ENCODE results near the gene KNDC1.
"Not testable (repeated sequence)": the region's sequence is repeated elsewhere in the genome, so short reads cannot be mapped to it uniquely, and the experiment has no call there.

KNDC1 gene

DNA sequence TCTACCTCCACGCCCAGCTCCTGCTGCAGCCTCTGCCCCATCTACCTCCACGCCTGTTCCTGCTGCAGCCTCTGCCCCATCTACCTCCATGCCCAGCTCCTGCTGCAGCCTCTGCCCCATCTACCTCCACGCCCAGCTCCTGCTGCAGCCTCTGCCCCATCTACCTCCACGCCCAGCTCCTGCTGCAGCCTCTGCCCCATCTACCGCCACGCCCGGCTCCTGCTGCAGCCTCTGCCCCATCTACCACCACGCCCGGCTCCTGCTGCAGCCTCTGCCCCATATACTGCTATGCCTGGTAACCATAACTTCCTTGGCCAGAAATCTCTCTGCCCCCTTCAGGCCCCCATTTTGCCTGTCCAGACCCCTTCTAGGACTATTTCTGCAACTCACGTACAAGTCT is 105.0 kb downstream of the KNDC1 start:
- DNase-seq, result not testable (repeated sequence)

DNA sequence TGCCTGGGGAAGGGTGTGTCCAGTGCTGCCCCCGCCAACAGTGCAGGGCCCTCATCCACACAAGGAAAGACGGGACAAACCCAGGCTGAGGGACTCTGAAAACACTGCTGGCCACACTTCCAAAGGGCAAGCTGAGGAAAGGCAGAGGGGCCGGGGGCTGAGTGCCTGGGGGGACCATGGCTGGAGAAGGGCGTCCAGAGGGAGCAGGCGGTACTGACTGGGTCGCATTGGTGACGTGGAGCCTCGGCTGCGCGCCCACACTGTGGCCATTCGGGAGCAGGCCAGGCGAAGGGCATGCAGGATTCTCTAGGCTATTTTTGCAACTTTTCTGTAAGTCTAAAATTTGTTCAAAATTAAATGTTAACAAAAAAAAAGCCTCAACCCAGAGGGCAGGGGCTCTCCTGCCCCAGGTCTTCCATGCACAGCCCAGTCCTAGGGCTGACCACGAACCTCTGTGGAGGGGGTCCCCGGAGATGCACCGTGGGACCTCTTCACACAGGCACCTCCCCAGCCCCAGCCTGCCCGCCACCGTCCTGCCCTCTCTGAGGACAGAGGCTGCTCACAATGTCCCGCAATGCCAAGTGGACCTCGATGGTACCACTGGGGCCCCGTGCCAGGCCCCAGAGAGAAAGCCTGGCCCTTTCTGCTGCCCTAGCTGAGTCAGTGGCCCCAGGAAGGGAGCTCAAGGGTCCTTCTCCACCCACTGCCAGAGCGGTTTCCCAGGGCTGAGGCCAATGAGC is 106.2 kb downstream of the KNDC1 start:
- DNase-seq, result no peak

DNA sequence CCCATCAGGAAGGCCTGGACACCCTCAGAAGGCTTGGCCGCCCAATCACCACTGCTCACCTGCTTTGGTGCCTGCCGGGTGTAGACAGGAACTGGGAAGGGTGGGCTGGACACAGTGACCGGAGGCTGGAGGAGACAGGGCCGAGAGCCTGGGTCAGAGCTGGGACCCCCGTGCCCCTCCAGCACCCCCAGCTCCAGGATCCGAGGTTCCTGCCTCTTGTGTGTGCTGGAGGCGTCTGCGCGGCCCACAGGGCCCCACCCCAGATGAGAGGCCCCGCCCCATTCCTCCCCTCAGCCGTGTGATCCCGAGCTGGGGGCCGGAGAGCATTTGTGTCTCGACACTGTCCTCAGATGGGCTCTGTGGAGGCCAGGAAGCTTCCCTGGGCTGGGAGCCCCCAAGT is 107.3 kb downstream of the KNDC1 start:
- DNase-seq, result no peak

DNA sequence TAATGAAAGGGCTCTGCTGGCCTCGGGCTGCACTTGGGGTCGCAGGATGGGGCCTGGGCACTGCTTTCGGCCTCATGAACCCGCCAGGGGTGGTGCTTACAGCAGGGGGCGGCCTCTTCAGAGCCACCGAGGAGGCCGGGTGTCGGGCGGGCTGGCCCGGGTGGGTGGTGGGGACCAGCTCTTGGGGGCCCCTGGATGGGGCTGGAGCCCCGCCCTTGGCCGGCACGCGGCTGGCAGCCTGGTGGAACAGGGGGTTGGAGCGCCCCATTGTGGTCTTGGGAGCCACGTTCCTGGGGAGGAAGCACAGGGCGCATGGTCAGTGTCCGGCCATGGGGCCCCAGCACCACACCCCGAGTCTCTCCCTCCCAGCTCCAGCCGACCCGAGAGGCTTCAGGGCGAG is 107.8 kb downstream of the KNDC1 start:
- DNase-seq, result no peak

DNA sequence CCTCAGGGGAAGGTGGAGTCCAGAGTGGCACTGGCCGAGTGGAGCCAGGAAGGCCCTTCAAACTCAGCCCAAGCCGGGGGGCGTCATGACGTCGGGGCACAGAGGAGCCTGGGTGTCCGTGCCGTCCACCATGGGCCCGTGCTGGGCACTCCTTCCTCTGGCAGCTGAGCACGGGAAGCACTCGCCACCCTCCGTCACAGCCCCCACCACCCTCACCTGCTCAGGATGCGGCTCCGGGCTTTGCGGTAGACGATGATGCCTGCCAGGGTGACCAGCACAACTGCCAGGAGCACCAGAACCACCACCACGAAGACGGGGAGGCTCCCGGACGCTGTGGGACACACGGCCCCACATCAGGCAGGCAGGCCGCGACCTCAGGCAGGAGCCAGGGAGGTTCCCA is 108.5 kb downstream of the KNDC1 start:
- DNase-seq, result no peak

DNA sequence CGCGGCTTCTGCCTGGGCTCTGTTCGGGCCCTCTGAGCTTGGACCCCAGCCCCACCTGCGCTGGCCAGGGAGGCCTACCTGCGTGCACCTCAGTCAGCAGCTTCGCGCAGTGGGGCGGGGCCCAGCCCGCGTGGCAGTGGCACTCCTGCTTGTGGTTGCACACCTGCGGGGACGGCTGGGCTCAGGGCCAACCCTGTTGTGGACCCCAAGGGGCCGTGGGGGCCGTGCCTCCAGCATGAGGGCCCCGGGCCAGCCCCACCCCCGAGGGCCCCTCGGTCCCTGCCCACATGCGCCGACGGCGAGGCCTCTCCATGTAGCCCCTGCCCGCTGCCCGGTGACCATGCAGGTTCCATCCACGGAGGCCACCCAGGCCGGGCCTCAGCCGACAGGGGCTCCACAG is 109.3 kb downstream of the KNDC1 start:
- DNase-seq, result no peak

DNA sequence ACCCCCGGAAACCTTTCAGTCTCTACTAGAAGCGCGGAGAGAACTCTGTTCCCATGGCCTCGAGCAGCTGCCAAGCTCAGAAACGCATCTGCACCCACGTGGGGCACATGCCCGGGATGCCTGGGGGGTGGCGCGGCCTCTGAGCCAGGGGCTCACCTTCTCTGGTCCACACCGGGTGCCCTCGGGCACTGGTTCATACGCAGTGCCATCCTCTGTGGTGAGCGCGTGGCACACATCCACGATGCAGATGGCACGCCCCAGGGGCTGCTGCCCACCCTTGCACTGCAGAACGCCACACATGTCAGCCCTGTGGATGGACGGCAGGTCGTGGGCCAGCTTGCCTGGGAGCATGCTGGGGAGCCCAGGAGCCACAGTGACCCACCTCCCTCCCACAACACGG is 110.2 kb downstream of the KNDC1 start:
- DNase-seq, result no peak

DNA sequence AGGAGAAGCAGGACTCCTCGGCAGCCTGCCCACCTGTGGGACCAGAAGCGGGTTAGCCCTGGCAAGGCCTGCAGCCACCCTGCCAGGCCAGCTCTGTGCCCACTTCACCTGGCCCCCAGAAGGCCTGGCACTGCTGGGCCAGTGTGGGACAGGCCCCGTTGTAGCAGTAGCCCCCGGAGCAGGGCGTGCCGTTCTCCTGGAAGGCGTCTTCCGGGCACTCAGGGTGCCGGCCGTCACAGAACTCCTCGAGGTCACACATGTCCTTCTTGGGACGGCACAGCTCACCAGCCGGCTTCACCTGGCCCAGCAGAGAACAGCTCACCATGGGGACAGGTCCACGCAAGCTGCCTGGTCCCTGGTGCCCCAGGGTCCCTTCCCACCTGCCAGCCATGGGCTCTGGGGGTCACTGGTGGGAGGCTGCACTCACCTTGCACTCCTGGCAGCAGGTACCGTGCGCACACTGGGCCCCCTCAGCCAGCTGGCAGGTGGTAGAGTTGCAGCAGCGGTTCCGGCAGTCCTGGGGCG is 110.8 kb downstream of the KNDC1 start:
- DNase-seq, result no peak

DNA sequence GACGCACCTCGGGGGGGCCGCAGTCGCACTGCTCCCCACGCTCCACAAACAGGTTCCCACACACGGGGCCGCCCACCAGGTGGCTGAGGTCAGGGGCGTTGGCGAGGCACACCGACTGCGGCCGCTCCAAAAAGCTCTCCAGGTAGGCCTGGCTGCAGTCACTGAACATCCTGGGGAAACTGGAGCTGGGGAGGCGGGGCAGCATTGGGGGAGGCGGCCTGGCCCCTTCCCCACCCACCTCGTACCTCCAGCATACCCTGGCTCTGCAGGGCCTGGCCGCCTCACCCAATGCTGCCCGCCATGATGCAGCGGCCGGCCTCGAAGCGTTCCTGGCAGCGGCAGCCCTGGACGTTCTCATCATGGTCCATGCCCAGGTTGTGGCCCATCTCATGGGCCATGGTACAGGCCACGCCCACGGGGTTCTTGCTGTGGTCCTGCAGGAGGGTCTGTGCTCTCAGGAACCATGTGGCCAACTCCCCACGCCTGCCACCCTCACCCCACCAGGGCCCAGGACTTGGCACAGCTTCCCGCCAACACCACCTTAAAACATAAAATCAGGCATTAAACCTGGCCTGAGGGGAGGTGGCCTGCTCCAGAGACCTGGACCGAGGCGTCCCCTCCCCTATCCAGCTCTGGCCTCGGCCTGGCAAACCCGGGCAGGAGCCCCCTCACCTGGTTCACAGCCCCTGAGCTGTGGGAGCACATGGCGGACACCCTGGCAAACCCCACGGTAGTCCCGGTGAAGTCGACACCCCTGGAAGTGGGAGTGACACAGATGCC is 111.7 kb downstream of the KNDC1 start:
- no peak for DNase-seq

DNA sequence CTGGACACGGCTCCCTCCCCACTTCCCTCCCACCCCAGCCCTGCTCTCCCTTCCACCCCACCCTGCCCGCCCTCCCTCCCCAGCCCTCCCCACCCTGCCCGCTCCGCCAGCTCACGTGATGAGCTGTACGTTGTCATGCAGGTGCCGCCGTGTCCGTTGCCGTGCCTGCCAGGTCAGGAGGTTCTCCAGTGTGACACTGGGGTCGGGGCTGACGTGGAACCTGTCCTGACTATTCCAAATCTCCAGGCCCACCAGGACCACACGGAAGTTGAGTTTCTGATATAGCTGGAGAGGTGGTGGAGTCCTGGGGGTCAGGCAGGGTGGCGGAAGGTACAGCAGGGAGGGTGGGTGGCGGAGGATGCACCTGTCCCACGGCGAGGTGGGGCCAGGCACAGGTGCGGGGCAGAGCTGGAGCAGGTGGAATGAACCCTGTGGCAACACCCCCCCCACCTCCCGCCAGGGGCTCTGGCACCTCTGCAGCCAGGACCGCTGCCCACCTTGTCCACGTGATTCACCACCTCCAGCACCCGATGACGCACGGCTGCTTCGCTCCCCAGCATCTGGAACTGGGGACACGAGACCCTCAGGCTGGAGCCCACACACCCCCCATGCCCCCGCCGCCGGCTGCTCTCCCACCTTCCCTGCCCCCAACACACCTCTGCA is 112.4 kb downstream of the KNDC1 start:
- no peak for DNase-seq

DNA sequence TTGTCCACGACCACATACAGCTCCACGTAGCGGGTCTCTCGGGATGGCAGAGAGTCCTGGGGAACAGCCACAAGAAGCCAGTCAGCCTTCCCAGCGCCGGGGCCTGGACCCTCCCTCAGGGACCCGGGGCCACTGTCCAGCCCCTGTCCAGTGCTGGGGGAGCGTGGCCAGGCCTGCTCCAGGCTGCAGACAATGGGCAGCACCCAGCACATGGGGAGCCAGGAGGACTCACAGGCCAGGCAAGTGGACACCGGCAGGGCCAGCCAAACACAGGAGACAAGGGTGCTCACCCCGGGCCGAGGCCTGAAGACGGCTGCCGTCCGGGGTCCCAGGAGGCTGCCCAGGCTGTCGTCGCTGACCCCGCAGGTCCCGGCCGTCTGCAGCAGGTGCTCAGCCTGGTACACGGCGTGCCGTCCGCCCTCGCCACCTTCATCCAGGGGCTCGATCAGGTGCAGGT is 113.0 kb downstream of the KNDC1 start:
- no peak for DNase-seq

DNA sequence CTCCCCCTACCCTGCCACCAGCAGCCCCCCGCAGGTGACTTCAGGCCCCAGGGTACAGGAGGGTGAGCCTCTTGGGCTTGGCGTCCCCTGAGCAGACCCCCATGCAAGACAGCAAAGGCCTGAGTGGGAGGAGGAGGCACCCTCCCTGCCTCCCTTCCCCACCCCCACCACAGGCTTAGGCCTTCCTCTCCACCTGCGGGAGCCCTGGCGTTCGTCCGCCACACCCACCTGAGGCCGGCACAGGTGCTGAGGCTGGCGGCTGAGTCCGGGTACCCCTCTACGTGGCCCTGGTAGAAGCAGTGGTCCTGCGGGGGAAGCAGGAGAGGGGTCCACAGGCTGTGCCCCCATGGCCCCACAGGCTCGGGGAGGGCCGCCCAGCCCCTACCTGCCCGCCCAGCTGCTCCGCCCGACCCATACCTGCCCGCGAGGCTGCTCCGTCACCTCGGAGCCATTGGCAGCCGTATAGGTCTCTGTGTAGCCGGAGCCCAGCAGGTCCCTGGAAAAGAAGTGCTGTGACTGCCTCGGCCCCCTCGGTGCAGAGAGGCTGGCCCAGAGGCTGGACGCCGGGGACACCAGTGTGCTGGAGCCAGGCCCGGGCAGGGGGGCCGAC is 113.6 kb downstream of the KNDC1 start:
- no peak for DNase-seq

DNA sequence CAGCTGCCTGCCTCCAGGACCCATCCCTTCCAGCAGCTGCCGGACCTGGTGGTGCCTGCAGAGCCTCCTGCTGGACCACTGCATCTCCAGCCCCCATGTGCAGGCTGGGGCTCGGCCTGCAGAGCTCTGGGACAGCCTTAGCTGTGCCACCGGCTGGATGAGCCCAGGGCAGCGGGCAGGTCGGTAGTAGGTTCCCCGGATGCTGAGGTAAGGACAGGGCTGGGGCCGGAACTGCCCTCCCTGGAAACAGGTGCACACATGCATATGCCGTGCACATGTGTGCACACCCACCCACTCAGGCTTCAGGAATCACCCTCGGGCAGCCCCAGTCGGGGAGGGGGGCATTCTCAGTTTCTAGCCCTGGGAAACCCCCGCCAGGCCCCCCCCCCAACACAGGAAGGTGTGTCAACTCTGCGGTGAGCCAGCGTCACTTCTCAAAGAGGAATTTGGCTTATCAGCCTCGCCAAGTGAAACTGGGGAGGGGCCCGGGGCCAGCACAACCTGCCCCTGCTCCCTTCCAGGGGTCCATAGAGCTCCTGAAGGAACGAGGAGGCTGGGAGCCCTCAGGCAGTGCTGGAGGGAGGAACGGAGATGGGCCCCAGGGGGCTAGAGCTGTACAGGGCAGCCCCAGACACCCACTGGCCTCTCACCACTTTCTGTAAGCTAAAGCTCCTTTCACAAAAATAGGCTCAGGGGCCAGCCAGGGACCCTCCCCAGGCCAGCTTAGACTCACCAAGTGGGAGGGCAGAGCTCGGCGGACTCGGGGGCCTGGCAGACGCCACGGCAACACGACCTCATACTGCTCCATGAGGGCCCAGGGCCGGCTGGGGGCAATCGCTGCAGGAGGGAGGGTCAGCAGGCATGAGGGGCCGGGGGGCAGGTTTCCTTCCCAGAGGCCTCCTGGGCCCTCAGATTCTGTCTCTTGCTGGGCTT is 115.0 kb downstream of the KNDC1 start:
- DNase-seq, result no peak

DNA sequence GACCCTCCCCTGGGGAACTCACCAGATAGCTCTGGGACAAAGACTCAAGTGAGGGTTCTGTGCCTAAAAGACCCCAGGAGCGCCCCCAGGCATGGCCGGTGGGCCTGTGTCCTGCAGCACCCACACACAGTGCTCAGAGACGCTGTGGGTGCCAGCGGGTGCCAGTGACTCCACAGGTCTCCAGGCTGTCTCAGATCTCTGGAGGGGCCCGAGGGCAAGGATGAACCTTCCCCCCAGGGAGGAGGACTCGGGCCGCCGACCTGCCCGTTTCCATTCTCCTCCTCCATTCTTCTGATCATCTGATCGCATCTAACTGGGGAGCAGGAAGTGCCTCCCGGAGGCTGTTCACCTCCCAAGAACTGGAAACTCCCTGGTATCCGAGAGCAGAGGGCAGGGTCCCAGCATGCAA is 115.7 kb downstream of the KNDC1 start:
- no peak for DNase-seq

All from fibroblast of skin of scalp (primary cell).